ENCODE measurements around the gene ALX4. TPM values are rescaled to one million over a fixed set of nuclear protein-coding genes. Genes with fewer than 3 reads are reported as not detected.
A peak's percentile ranks its signal among the peaks of the same experiment; 100 is the strongest.

Gene ALX4
- total and polyA plus RNA-seq, 9 of the 15 experiments (the other 6 are each of a cell fraction or from before 2014, with no cell fraction given) = 0.07 to 1.2 (median 0.33) TPM

- TF ChIP-seq VEZF1 (CRISPR knock-in tag; IDR thresholded peaks at IDR 0.05) (no peak), ZFX (CRISPR knock-in tag; IDR thresholded peaks at IDR 0.05) (peak; percentile 89), LCOR (CRISPR knock-in tag; IDR thresholded peaks at IDR 0.05) (peak; percentile 86; the same call in 1 of the 2 replicates), CBX1 (IDR thresholded peaks at IDR 0.05; ENCODE audit: low read depth) (no peak), RFX7 (CRISPR knock-in tag; IDR thresholded peaks at IDR 0.05) (no peak), ZNF639 (CRISPR knock-in tag; conservative IDR thresholded peaks at IDR 0.05 in 1 of 2, IDR thresholded peaks at IDR 0.05 in 1 of 2) (no peak), ZNF644 (tag; IDR thresholded peaks at IDR 0.05; ENCODE audit: low read depth) (no peak)
Observed at GRCh38 chr11:44309478-44310205, at the start of gene ALX4 (continued).
